Measurements from ENCODE around the gene CYP3A4. TPM values are rescaled to one million over a fixed set of nuclear protein-coding genes. Genes with fewer than 3 reads are reported as not detected.

The CYP3A4 gene
- total RNA-seq, 1 experiment from 2014 or later: not detected

- no peak overlapping the region for H3T11ph ChIP-seq (ENCODE audit: low read length)
- no peaks in the 10 kb centered on the region for H3K79me2 ChIP-seq (ENCODE audit: insufficient read depth, low read length)
- peaks cover 28 to 33% of the 10 kb centered on the region in 2 experiments for H3K9me3 Mint-ChIP-seq
- TF ChIP-seq CTCF (conservative IDR thresholded peaks at IDR 0.05): no peak
- H4K91ac ChIP-seq (ENCODE audit: insufficient read length, low read depth, low read length): no peak overlapping the region
- no peak overlapping the region for H3K14ac ChIP-seq (ENCODE audit: insufficient read depth, low read length)
- no peak overlapping the region for H3K23ac ChIP-seq (ENCODE audit: insufficient read length, low read depth, low read length)
- H3K18ac ChIP-seq (ENCODE audit: insufficient read length, low read depth, low read length): no peak overlapping the region
- no peak overlapping the region for H3K4ac ChIP-seq (ENCODE audit: low read depth, low read length)
- no peak overlapping the region for H4K5ac ChIP-seq (ENCODE audit: insufficient read length, low read depth, low read length)
- no peak overlapping the region for H2BK15ac ChIP-seq (ENCODE audit: low read depth, low read length)
- no peak overlapping the region for H3K27ac Mint-ChIP-seq
- H4K8ac ChIP-seq (replicated peaks; ENCODE audit: insufficient read length, low read depth, low read length): no peak overlapping the region
- no peak overlapping the region for H3K56ac ChIP-seq (ENCODE audit: insufficient read length, low read depth, low read length)
- H4K20me1 ChIP-seq (ENCODE audit: control insufficient read depth, insufficient read depth, insufficient read length): no peaks in the 10 kb centered on the region
- WGBS (ENCODE audit: extremely low coverage, insufficient read length, low lambda C conversion rate): no CpG with 5 or more reads among the region's 3 CpGs
- no peak for DNase-seq
- no peak overlapping the region for H2AFZ ChIP-seq (ENCODE audit: low read length)
- H3K27ac ChIP-seq (ENCODE audit: insufficient read length, low read depth, low read length): no peak overlapping the region
- peaks cover 4 to 30% (median 6%) of the 10 kb centered on the region in 3 experiments; a peak in 5 of 7 replicates for H3K36me3 Mint-ChIP-seq (ENCODE audit: insufficient read depth in 1 of 3, low read depth in 3 of 3)
- H3K9me3 ChIP-seq (ENCODE audit: control insufficient read depth, low read depth, low read length): no peaks in the 10 kb centered on the region
- no peak overlapping the region for H2BK12ac ChIP-seq (ENCODE audit: insufficient read length, low read depth, low read length)
- H3K23me2 ChIP-seq (ENCODE audit: insufficient read length, low read depth, low read length, poor library complexity, severe bottlenecking): no peaks in the 10 kb centered on the region
- peaks cover 7% of the 10 kb centered on the region for H3K27me3 Mint-ChIP-seq (ENCODE audit: low read depth)
- no peak overlapping the region for H3K4me3 Mint-ChIP-seq
- no peak overlapping the region for H3K9ac ChIP-seq (ENCODE audit: extremely low read depth, insufficient read length, low read length)
- H3K4me2 ChIP-seq (ENCODE audit: insufficient read depth, insufficient read length, low read length): no peak overlapping the region
- H3K4me1 Mint-ChIP-seq: peaks cover 2 to 4% of the 10 kb centered on the region in 2 experiments; a peak in 1 of 4 replicates
- H3K27me3 ChIP-seq (ENCODE audit: insufficient read depth, low read length): no peaks in the 10 kb centered on the region
- H2BK120ac ChIP-seq (ENCODE audit: low read depth, low read length, poor library complexity, severe bottlenecking): no peak overlapping the region
- H2BK5ac ChIP-seq (ENCODE audit: insufficient read length, low read length): no peak overlapping the region
- no peaks in the 10 kb centered on the region for H3K79me1 ChIP-seq (ENCODE audit: insufficient read depth, low read depth, low read length, poor library complexity, severe bottlenecking)
- no peaks in the 10 kb centered on the region for H3K4me1 ChIP-seq (ENCODE audit: insufficient read depth, low read length)
- H2AK5ac ChIP-seq (ENCODE audit: insufficient read length, low read length): no peak overlapping the region
- H2BK20ac ChIP-seq (ENCODE audit: low read depth, low read length, poor library complexity, severe bottlenecking): no peak overlapping the region
These were observed 23.0 kb upstream of the CYP3A4 start for GRCh38 chr7:99806839-99807478.
